GF-D8 (cell line): ENCODE results near the gene ADH7.

Experiments
- DNase-seq: peaks from one replicate; lab custom pipeline; 2025; lab: John Stamatoyannopoulos, UW

The ADH7 gene

GRCh38 chr4:99435154-99435553 lies at the start of gene ADH7:
Gene ADH7, minus strand, starts transcription at chr4:99435342. Its CDS starts 109 bp downstream, at chr4:99435233.
- DNase-seq = no peak

GRCh38 chr4:99483636-99484035 lies 48.5 kb upstream of the ADH7 start:
- DNase-seq = no peak

- no peak for DNase-seq
Observed at GRCh38 chr4:99473131-99473530, 38.0 kb upstream of the ADH7 start.

- DNase-seq = no peak
Observed at GRCh38 chr4:99471896-99472295, 36.8 kb upstream of the ADH7 start.

- DNase-seq = no peak
Observed at GRCh38 chr4:99471349-99471748, 36.2 kb upstream of the ADH7 start.

GRCh38 chr4:99468889-99469288 lies 33.7 kb upstream of the ADH7 start:
- DNase-seq = no peak

GRCh38 chr4:99467887-99468286 lies 32.7 kb upstream of the ADH7 start:
- no peak for DNase-seq

GRCh38 chr4:99463566-99463965 lies 28.4 kb upstream of the ADH7 start:
- DNase-seq = no peak

GRCh38 chr4:99462875-99463464 lies 27.8 kb upstream of the ADH7 start:
- no peak for DNase-seq

- DNase-seq = no peak
Observed at GRCh38 chr4:99461623-99462401, 26.7 kb upstream of the ADH7 start.

- DNase-seq = no peak
Observed at GRCh38 chr4:99459546-99460042, 24.5 kb upstream of the ADH7 start.

GRCh38 chr4:99458911-99459447 lies 23.8 kb upstream of the ADH7 start:
- DNase-seq = no peak

- no peak for DNase-seq
Observed at GRCh38 chr4:99457676-99458075, 22.5 kb upstream of the ADH7 start.

- DNase-seq = no peak
Observed at GRCh38 chr4:99457270-99457669, 22.1 kb upstream of the ADH7 start.

- no peak for DNase-seq
Observed at GRCh38 chr4:99447513-99447912, 12.4 kb upstream of the ADH7 start.

GRCh38 chr4:99447079-99447478 lies 11.9 kb upstream of the ADH7 start:
- no peak for DNase-seq

GRCh38 chr4:99438405-99438780 lies 3.3 kb upstream of the ADH7 start:
- no peak for DNase-seq

GRCh38 chr4:99437723-99438404 lies 2.7 kb upstream of the ADH7 start:
- no peak for DNase-seq

GRCh38 chr4:99436976-99437722 lies 2.0 kb upstream of the ADH7 start:
- no peak for DNase-seq

GRCh38 chr4:99436462-99436861 lies 1.3 kb upstream of the ADH7 start:
- no peak for DNase-seq

- DNase-seq = no peak
Observed at GRCh38 chr4:99430106-99430505, 5.0 kb downstream of the ADH7 start.

- no peak for DNase-seq
Observed at GRCh38 chr4:99417125-99417524, 18.0 kb downstream of the ADH7 start.
